IPS DF 4.7 (cell line): ENCODE results near the gene ERN2.
"Not testable (repeated sequence)": the region's sequence is repeated elsewhere in the genome, so short reads cannot be mapped to it uniquely, and the experiment has no call there.

Experiments
- DNase-seq: peaks from one replicate; pipeline ENCODE4 v3.0.0-alpha.2; 2013; ENCODE audit warnings: low spot score; ENCODE audit errors: extremely low read depth

ERN2 gene

GRCh38 chr16:23722613-23723240, 9.7 kb upstream of the ERN2 start:
- not testable (repeated sequence) for DNase-seq

GRCh38 chr16:23716484-23716883, 3.5 kb upstream of the ERN2 start:
- DNase-seq = no peak

GRCh38 chr16:23711785-23712184, 1.2 kb downstream of the ERN2 start:
- no peak for DNase-seq

GRCh38 chr16:23710504-23710903, 2.5 kb downstream of the ERN2 start:
- no peak for DNase-seq

GRCh38 chr16:23710008-23710407, 3.0 kb downstream of the ERN2 start:
- no peak for DNase-seq

GRCh38 chr16:23709536-23709935, 3.5 kb downstream of the ERN2 start:
- no peak for DNase-seq

GRCh38 chr16:23706439-23706838, 6.6 kb downstream of the ERN2 start:
- no peak for DNase-seq

GRCh38 chr16:23705517-23705902, 7.5 kb downstream of the ERN2 start:
- no peak for DNase-seq

- no peak for DNase-seq
Observed at GRCh38 chr16:23704772-23705516, 8.1 kb downstream of the ERN2 start.

- DNase-seq = no peak
Observed at GRCh38 chr16:23702951-23703350, 10.1 kb downstream of the ERN2 start.

- DNase-seq = no peak
Observed at GRCh38 chr16:23701045-23701444, 12.0 kb downstream of the ERN2 start.

GRCh38 chr16:23700509-23700908, 12.5 kb downstream of the ERN2 start:
- DNase-seq = no peak

GRCh38 chr16:23700093-23700492, 12.9 kb downstream of the ERN2 start:
- DNase-seq = no peak

GRCh38 chr16:23699100-23699499, 13.9 kb downstream of the ERN2 start:
- DNase-seq = no peak

- no peak for DNase-seq
Observed at GRCh38 chr16:23695756-23696155, 17.3 kb downstream of the ERN2 start.

- DNase-seq = peak; percentile 58
Observed at GRCh38 chr16:23694644-23695373, 18.2 kb downstream of the ERN2 start.

- DNase-seq = no peak
Observed at GRCh38 chr16:23694265-23694643, 18.8 kb downstream of the ERN2 start.

GRCh38 chr16:23692190-23692837, 20.7 kb downstream of the ERN2 start:
- DNase-seq = no peak

GRCh38 chr16:23691483-23692189, 21.4 kb downstream of the ERN2 start:
- no peak for DNase-seq

GRCh38 chr16:23690771-23691482, 22.1 kb downstream of the ERN2 start:
- DNase-seq = no peak
